HG03439 (cell line): ENCODE data around the gene ADAM19.

Source experiments
- ATAC-seq: cut with Tn5 transposase; IDR thresholded peaks from one replicate; pipeline ENCODE4 v1.9.1; 2021; ENCODE audit warnings: mild to moderate bottlenecking, moderate library complexity; ENCODE audit not compliant: unreplicated experiment

Gene ADAM19

DNA sequence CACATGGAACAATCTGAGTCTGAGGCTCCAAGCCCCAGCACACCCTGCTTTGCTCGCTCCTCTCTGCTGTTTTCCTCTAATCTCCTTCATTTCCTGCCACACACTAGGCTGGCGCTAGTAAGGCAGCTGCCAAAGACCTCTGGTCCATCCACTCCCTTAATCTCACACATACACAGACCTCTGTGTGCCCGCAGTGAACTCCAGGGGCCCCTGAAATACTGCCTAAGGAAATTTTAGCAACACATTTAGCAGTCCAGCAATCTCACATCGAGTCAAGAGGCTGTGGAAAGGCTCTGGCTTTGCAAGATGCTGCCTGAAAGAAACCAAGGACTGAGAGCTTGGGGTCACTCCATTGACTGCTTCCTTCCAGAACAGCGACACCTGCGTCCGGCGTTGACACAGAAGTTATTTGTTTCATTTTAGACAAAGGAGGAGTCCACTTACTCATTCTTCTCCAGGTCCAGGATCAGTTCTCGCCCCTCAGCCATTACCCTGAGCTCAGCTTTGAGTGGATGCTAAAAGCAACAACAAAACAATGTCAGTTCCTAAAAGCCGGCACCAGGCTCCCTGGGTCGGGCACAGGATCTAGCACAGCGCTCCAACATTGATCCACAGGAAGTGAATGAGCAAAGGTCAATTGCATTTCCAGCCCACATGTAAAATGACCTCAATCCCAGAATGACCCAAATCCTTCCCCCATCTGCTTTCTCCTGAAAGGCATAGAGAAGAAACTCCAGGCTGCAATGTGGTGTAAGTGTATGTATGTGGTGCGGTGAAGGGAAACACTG, 11.5 kb downstream of the ADAM19 start:
- no peak for ATAC-seq

DNA sequence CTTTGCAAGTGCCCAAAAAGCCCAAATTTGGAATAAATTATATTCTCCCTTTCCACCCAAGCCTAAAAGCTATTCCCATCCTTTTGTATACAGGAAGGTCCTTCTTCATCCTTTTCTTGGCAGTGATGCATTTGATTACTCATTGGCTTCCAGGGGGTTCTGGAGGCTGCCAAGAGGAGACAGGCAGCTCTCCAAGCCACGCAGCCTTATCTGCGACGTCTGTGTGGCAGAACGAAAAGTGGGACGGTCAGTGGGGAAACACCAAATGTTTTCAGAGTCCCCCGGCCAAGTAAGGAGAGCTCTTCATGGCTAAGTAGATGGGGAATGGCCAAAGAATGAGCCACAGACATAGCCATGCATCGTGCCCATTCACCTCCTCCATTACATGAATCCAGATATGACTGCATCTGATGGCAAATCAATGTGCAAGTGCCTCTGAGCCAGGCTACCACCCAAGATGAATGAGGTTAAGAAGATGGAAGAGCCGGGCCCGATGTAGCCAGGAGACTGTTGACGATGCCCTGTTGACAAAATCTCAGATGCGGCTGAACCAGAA, 12.1 kb downstream of the ADAM19 start:
- ATAC-seq = no peak

DNA sequence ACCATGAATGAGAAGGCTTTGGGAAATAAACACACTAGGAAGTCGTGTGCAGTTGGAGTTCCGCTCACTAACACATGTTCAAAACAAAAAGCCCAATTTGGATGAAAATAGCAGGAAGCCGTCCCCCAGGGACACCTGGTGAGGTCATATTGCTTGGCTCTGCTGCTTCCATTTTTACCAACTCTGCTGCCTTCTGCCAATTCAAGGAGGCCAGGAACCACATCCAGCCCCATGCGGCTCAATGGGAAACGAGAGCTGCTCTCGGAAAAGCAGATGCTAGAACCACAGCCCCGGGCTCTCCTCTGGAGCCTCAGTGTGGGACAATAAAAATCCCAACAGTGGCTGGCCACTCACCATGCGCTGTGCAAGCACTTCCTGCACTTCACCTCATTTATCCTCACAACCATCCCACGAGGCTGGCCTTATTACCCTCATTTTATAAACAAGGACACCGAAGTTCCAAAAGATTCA, 13.4 kb downstream of the ADAM19 start:
- ATAC-seq = no peak

DNA sequence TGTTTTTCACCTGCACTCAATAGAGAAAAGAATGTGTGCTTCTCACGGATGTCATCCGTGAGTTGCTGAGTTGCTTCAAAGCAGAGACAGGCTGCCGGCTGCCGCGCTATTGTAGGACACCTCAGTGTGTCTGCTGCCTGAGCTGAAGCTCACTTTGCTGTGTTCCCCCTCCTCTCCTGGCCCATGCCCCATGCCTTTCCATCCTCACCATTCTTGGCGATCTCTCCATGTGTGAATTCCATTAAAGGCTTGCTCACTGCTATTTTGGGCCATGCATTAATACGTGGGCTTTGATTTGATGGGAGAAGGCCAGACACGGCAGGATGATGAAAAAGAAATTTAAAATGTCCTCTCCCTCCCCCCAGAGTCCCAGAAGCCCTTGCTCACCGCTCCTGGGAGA, 14.5 kb downstream of the ADAM19 start:
- ATAC-seq = no peak

DNA sequence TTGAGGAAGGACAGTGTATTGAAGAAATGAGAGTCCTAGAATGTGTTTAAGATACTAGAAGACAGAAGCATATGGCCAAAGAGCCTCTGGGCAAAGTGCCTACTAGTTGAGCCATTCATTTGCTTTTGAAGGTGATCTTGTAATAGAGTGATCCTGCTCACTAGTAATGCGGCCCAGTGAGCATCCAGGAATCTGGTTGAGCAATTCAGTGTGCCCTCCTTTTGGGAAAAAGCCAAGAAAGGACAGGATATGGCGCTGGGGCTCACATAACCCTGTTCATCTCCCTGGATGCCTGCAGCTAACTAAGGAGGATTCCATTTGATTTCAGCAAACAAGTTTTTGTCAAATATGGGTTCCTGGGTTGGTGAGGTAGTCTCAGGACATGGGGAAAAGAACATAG, 16.3 kb downstream of the ADAM19 start:
- no peak for ATAC-seq

DNA sequence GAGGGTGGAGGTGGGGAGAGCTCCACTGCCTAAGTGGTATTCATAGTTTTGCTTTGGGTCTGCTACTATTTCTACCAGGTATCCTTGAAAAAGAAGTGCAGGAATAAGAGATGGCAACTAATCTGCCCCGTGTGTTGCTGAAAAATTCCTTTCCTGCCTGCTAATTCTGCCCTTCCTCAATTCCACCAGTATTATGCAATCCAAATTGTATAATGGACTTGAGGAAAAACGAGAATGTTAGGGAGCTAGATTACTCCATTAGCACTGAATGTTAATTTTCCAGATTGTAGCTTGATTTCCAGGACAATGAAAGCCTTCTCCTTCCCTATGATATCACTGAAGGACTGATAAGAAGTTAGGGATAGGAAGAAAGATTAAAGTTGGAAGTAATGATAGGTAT, 16.9 kb downstream of the ADAM19 start:
- no peak for ATAC-seq

DNA sequence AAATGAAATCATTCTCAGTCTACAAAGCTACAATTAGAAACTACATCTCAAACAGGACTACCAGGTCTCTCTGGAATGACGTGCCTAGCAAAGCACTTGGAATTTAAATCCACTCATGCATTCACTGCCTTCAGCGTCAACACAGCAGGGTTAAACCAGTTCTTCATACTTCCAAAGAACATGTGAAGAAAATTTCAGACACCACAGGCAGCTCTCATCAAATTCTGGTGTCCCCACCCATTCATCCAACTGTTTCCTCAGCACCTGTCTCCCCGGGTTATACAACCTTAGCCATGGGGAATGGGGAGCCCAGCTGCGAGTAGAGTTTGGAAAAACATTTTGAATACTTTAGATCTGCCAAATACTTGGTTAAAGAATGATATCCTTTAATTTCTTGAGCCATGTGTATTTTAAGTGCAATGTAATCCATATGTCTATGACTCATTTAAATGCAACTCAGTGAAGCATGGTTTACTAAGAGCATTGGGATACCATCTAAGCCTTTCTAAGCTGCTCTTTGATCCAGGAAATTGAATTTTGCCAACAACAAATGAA, 17.5 kb downstream of the ADAM19 start:
- no peak for ATAC-seq

DNA sequence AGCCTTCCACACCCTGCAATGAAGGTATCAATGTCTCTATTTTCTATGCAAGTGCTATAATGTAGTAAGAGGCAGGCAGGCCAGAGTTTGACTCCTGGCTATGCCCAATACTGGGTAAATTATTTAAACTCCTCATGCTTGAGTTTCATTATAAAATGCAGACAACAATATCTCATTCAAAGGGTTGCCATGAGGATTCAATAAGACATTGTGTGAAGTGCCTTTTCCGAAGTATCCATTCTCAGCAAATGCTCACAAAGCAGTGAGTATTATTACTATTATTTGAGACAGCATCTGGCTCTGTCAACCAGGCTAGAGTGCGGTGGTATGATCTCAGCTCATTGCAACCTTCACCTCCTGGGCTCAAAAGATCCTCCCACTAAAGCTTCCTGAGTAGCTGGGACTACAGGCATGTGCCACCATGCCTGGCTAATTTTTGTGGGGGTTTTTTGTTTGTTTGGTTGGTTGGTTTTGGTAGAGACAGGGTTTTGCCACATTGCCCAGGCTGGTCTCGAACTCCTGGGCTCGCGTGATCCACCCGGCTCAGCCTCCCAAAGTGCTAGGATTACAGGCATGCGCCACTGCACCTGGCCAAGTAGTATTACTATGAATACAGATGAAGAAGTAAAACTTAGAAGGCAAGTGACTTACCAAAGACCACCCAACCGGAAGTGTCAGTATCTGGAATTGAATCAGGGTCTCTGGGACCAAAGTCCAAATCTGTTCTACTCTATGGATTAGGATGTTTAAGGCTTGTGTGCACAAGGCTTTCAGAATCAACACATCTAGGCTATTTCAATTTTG, 18.8 kb downstream of the ADAM19 start:
- no peak for ATAC-seq

DNA sequence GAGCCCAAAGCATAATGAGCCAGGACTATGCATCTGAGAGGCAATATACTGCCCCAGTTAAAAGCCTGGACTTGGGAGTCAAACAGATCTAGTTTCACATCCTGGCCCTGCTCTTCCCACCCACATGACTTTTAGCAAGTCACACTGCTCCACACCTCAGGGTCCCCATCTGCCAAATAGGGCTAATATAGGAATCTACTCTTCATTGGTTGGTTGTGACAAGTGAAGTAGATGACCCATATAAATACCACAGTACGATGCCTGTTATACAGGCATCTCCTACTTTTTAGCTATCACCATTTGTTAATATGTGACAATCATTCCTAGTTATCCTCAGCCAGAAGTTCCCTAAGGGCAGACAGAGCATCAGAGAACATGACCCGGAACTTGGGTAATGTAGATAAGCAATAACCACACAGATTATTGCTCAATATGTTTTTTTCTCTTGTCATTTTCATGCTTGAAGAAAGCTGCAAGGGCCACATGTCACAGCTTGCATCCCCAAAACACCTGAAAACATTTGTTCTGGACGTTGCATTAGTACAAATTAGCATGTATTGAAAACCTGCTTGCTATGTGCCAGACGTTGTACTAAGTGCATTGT, 20.4 kb downstream of the ADAM19 start:
- no peak for ATAC-seq

DNA sequence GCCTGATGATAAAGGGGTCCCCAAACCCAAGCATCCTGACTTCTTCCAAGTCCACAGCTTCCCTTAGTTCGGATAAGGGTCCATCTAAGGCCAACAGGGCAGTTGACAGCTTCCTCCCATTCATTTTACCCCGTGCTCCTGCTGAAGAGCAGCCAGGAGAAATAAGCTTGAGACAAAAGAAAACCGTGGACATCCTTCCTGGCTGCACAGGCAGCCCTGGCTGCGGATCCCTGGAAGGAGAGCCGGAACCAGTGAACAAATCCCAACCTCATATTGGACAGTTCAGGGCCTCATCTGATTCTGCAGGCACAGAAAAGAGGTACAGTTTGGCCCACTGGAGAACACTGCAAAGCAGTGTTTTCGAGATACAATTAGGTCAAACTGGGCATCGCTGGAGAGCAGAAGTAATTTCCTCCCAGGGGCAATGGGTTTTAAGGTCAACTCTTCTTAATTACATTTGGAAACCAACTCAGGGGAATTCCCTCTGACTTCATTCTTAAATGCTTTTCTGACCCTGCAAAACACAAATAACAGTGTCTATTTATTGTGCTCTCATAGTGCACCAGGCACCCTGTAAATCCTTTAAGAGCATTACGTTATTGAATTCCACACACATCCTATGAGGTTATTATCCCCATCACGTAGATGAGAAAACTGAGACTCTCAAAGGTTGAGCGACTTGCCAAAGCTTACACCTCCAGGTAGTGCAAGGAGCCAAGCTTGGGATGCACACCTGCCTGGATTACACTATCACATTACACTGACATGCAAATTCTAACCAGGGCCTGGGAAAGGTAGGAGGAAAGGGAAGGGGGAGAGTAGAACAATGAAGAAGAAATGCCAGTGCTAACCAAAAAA, 21.2 kb downstream of the ADAM19 start:
- ATAC-seq = no peak

DNA sequence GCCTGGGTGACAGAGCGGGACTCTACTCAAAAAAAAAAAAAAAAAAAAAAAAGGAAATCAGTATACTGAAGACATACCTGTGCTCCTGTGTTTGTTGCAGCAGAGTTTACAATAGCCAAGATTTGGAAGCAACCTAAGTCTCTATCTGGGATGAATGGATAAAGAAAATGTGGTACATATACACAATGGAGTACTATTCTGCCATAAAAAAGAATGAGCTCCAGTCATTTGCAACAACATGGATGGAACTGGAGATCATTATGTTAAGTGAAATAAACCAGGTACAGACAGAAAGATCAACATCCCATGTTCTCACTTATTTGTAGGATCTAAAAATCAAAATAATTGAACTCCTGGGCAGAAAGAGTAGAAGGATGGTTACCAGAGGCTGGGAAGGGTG, 22.9 kb downstream of the ADAM19 start:
- ATAC-seq = no peak

DNA sequence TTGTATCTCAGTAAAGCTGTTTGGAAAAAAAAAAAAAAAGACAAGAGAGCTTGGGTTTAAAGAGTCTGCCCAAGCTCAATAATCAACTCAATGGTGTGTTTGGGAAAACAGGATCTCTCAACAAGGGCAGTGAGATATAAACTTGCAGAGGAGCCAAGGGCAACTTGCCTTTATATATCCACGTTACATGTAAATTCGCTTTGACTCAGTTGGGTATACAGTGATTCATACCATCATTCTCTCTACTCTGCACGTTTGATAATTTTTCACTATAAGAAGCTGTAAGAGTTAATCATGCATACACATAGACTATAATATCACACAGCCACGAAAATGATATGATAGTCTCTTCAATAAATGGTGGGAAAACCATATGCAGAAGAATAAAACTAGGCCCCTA, 24.9 kb downstream of the ADAM19 start:
- ATAC-seq = no peak

DNA sequence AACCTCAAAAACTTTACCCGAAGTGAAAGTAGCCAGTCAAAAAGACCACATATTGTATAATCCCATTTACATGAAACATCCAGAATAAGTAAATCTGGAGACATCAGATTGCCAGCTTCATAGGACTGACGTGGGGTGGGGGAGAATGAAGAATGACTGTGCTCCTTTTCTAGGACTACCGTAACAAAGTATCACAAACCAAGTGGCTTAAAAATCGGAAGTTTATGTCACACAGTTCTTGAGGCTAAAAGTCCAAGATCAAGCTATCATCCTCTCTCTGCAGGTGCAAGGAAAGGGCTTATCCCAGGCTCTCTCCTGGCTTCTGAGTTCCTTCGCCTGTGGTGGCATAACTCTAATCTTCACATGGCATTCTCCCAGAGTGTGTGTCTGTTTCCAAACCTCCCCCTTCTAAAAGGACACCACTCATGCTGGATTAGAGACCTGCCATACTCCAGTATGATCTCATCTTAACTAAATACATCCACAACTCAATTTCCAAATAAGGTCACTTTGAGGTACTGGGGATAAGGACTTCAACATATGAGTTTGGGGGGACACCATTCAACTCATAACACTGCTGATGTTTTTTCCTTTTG, 25.5 kb downstream of the ADAM19 start:
- ATAC-seq = no peak

DNA sequence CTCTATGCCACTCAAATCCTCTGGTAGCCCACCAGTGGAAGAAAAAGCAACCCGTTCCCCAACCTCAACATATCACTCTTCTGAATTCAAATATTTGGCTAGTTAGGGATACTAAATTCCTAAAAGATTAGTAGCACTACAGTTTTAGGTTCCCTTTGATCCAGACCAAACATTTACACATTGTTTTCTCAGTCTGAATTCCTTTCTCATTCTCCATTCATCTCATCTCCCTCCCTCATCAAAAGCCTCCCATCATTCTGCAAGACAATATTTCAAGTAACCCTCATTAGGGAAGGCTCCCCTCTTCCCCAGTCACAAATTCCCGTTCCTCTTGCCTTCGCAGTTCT, 26.3 kb downstream of the ADAM19 start:
- ATAC-seq = no peak

DNA sequence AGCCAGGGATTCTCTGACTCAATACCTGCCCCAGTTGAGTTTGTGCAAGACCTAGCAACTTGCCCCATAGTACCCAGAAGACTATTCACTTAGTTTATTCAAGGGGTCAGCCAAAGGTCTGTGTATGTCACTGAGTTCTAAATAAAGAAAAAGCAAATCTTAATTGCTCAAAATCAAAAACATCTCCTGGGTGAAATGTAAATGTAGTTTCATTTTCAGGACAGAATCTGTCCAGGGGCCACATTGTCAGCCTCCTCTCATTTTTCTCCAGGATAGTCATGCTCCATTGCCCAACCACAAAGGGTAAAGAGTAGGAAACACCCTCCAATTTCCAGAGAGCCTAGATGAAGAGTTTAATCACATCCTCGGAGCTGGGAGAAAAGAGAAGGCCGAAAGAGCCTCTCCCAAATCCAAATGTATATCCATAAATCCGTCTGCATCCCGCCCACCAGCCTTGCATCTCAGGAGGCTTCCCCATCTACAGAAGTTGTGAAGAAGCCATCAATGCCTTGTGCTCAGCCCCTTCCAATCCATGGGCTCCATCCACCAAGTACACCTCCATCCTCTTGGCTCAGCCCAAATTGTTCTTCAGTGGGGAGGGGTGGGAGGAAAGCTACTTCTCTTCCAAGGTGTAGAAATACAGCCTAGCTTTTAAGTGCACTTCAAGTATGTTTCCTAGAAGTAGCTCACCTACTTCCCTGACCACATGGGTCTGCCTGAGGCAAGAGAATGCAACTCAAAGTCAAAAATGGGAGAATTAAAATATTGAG, 26.9 kb downstream of the ADAM19 start:
- ATAC-seq = no peak

DNA sequence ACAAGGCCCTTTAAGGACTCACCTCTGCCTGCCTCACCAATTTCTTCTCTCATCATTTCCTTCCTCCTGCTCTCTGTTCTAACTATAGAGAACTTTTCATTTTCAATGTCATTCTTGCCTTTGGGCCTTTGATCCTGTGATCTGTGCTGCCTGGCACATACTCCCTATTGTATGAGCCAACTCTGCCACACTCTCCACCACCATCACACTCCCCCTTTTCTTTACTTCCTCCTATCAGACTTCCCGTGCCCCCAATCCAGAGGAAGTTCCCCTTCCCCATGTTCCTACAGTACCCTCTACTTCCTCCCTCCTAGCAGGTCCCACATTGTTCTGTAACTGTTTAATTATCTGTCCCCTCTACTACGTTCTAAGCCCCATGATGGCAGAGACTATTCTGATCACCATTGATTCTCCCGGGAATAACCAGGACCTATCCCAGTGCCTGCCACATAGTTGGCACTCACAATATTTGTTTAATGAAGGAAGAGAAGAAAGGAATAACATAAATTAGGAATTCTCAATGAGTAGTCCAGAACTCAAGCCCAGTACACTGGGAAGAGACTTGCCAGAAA, 27.5 kb downstream of the ADAM19 start:
- no peak for ATAC-seq

DNA sequence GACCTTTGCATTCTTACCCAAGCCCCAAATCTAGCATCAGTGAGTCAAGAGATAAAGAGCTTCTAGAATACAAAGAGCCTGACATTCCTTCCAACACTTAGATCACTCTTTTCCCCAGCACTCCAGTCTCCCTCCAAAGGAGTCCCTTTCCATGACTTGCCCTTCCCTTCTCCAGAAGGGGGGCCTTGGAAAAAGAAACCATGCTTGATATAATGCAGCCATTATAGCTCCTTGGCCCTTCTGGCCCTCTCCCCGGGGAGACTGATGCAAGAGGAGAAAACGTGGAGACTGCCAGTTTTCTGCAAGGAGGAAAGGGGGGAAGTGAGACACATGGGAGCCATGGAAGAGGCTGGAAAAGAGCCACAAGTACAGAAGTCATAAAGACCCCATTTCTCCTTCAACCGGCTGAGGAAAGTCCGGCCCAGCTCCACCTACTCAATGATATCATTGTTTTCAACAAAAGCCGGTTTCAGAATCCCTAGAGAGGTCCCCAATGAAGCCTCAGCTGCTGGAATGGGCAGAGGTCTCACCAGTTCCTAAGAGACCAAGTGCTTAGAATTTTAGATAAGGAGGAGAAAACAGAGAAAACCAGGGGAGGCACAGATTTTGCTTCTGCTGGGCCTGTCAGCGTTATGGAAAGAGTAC, 29.0 kb downstream of the ADAM19 start:
- ATAC-seq = no peak

DNA sequence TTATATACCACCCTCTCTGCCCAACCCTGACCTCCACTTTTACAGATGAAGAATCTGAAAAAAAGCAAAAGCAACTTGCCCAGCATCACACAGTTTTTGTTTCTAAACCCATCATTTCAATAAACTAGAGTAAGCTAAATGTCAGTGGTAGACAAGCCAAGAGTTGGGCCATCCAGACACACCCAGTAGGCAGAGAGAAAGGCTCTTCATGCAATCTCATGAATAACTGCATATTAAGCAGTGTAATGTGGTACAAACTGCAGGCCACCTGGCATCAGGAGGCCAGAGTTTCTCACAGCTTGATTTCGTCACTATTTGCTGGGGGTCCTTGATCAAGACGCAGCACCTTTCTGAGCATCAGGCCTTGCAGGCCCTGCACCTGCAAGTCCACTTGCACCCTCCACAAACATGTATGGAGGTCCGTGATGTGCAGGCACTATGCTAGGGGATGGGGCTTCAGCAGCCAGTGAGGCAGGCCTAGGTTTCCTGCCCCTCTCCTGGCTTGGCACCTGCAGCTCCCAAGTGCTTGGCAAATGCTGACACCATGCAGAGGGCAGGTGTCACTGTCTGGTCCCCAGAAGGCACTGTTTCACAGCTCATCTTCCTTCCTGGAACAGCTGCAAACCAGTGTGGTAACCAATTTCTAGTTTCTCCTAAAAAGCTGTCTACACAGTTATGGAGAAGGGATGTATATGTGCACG, 29.8 kb downstream of the ADAM19 start:
- ATAC-seq = no peak
